ENCODE results near the gene BCAM.

DNA sequence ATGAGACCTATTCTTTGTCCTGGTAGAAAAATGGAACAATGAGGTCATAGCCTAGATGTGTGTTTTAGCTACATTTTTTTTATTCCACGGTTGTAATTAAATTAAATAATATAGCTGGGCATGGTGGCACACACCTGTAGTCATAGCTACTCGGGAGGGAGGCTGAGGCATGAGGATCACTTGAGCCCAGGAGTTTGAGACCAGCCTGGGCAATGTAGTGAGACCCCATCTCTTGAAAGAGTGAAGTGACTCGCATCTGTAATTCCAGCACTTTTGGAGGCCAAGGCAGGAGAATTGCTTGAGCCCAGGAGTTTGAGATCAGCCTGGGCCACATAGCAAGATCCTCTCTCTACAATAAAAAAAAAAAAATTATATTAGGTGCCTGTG lies 43.0 kb upstream of the BCAM start:
- no peak for TF ChIP-seq EZH2 (IDR thresholded peaks at IDR 0.05; ENCODE audit: borderline replicate concordance, low read depth, low read length, severe bottlenecking)
- TF ChIP-seq, protein P1, sequence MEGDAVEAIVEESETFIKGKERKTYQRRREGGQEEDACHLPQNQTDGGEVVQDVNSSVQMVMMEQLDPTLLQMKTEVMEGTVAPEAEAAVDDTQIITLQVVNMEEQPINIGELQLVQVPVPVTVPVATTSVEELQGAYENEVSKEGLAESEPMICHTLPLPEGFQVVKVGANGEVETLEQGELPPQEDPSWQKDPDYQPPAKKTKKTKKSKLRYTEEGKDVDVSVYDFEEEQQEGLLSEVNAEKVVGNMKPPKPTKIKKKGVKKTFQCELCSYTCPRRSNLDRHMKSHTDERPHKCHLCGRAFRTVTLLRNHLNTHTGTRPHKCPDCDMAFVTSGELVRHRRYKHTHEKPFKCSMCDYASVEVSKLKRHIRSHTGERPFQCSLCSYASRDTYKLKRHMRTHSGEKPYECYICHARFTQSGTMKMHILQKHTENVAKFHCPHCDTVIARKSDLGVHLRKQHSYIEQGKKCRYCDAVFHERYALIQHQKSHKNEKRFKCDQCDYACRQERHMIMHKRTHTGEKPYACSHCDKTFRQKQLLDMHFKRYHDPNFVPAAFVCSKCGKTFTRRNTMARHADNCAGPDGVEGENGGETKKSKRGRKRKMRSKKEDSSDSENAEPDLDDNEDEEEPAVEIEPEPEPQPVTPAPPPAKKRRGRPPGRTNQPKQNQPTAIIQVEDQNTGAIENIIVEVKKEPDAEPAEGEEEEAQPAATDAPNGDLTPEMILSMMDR (IDR thresholded peaks at IDR 0.05; ENCODE audit: borderline replicate concordance, extremely low read depth, low read length, poor library complexity, severe bottlenecking): no peak
